Dendritic cell treated with granulocyte-macrophage colony-stimulating factor and Interleukin-4, amounts not matched to agents 40 ng/mL and 50 ng/mL, for 4 days (primary cell): Measurements from ENCODE around the gene P2RX1.

Experiments used
- H3K27ac Mint-ChIP-seq: one replicate; pipeline ENCODE4 v1.8.0; 2022; ENCODE audit warnings: mild to moderate bottlenecking, mixed read lengths
- H3K27me3 Mint-ChIP-seq: one replicate; pipeline ENCODE4 v1.8.0; 2022; ENCODE audit warnings: mild to moderate bottlenecking, mixed read lengths
- H3K36me3 Mint-ChIP-seq: one replicate; pipeline ENCODE4 v1.8.0; 2022; ENCODE audit warnings: low read depth, mixed read lengths
- H3K4me1 Mint-ChIP-seq: one replicate; pipeline ENCODE4 v1.8.0; 2022; ENCODE audit warnings: low read depth, mixed read lengths
- H3K4me3 Mint-ChIP-seq: one replicate; pipeline ENCODE4 v1.8.0; 2022; ENCODE audit warnings: mild to moderate bottlenecking, moderate library complexity, mixed read lengths
- H3K9me3 Mint-ChIP-seq: one replicate; pipeline ENCODE4 v1.8.0; 2022; ENCODE audit warnings: mixed read lengths
- intact Hi-C: fragments of 100-400 bp; cut with micrococcal nuclease; formaldehyde crosslinking; loops from one replicate; pipeline ENCODE4 v1.15.0; 2022

Gene P2RX1

DNA sequence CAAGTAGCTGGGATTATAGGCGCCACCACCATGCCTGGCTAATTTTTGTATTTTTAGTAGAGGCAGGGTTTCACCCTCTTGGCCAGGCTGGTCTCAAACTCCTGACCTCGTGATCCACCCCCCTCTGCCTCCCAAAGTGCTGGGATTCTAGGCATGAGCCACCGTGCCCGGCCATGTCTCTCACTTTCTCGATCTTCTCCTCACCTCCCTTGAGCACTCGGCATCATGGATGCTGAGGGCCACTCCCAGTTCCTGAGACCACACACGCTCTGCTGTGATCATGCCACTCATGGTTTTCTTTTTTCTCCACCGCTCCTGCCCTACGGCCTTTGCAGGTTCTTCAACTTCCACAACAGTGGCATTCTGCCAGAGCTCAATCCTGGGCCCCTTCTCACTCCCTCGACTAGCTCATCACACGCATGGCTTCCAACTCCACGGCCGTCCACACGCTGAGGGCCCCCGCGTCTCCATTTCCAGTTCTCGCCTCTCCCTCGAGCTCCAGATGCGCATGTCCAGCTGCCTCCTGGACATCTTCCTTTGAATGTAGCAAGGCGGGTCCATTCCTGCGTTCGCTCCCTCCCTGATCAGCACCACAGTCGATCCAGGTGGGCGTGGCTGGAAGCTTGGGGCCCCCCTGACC, 64.7 kb downstream of the P2RX1 start:
- intact Hi-C loops, result no loop called here
- H3K27ac Mint-ChIP-seq, result no peak overlapping the region
- H3K4me3 Mint-ChIP-seq, result no peak overlapping the region
- H3K4me1 Mint-ChIP-seq, result peaks cover 12% of the 10 kb centered on the region
- no peaks in the 10 kb centered on the region for H3K36me3 Mint-ChIP-seq
- peaks cover 21% of the 10 kb centered on the region for H3K27me3 Mint-ChIP-seq
- H3K9me3 Mint-ChIP-seq, result no peaks in the 10 kb centered on the region

DNA sequence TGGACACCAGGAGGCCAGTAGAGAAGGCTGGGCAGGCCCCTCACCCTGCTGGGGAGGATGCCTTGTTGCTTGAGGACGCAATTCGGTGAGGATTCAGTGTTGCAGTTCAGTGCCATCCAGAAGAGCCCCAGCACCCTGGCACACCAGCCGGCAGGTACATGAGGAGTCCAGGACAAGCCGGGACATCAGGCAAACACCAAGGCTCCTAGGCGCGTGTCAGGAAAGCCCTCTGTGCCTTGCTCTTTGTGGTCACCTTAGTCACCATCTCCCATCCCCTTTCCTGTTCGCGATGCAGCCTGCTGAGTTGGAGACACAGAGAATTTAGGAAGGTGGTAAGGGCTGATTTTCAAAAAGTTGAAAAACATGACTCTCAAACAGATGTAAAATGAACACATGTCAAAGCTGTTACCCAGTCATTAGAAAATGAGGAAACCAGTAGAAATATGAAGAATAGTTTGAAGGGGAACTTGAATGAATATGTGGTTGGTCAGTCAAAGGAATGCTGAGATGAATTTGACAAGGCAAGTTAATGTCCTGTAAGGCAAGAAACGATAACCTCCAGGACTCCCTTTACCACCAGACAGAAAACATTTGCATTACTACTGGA, 67.9 kb downstream of the P2RX1 start:
- Mint-ChIP-seq H3K36me3 (peaks cover 20% of the 10 kb centered on the region), H3K4me1 (peaks cover 33% of the 10 kb centered on the region), H3K27ac (no peak overlapping the region), H3K9me3 (no peaks in the 10 kb centered on the region), H3K4me3 (no peak overlapping the region), H3K27me3 (peaks cover 18% of the 10 kb centered on the region)
- intact Hi-C loops, result loop anchor here (5.0 to 10.0 kb wide), 2 partner anchors 46 to 111 kb away; partner anchors contain the start of gene CAMKK1

DNA sequence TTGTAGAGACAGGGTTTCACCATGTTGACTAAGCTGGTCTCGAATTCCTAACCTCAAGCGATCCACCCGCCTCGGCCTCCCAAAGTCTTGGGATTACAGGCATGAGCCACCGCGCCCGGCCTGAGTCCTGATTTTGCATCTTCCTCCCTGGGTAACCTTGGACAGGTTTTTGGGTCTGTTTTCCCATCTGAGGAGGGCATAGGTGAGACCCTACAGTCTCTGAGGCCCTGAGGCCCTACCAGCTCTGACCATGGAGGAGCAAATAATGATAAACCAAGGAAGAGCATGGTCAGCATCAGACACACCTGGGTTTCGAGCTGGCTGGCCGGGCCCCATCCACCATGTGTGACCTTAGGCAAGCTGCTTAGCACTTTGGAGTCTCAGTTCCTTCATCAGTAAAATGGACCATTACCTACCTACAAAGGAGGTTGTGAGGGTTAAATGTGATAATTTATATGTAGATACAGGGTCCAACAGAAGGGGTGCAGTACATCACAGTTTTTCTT, 69.0 kb downstream of the P2RX1 start:
- Mint-ChIP-seq H3K36me3 (peaks cover 31% of the 10 kb centered on the region), H3K4me1 (peaks cover 30% of the 10 kb centered on the region), H3K27ac (peak overlapping the region; percentile 76), H3K27me3 (peaks cover 15% of the 10 kb centered on the region), H3K9me3 (no peaks in the 10 kb centered on the region), H3K4me3 (no peak overlapping the region)
- intact Hi-C loops, result loop anchor here (5.0 to 10.0 kb wide), 2 partner anchors 48 to 110 kb away; partner anchors contain the start of gene CAMKK1
